GF-D8 (cell line): Measurements from ENCODE around the gene ERC2.
"Not testable (repeated sequence)": the region's sequence is repeated elsewhere in the genome, so short reads cannot be mapped to it uniquely, and the experiment has no call there.

Experiments
- DNase-seq: peaks from one replicate; lab custom pipeline; 2025; lab: John Stamatoyannopoulos, UW

ERC2 gene

DNA sequence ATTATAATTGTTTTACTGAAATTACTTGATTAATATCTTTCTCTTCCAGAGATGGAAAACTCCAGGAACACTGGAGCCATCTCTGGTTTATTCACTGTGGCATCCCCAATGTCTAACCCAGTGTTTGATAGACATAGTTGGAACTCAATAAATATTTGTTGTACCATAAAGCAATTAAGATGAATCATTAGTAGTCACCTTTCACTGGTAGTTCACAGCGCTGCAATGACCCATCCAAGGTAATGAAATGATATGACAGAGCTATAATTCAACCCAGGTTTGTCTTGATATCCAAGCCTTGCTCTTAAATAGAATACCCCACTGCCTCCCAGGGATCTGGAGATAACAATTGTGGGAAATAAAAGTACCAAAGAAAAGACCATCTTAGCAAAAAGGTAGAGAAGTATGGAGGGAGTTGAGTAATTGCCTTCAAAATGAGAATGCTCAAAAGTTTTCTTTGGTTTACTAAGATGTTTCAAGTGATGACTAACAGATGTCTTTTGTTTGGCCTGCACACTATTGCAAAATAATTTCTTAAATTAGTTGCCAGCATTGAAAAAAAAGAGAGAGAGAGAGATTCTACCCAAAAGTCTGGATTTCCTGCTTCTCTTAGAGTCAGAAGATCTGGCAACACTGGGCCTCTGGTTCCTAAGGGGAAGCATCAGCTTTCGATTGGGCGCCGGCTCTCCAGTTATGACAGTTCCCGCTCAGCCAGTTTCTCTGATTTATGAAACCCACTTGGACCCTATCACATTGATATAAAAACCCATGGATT is 348.5 kb downstream of the ERC2 start:
- no peak for DNase-seq

DNA sequence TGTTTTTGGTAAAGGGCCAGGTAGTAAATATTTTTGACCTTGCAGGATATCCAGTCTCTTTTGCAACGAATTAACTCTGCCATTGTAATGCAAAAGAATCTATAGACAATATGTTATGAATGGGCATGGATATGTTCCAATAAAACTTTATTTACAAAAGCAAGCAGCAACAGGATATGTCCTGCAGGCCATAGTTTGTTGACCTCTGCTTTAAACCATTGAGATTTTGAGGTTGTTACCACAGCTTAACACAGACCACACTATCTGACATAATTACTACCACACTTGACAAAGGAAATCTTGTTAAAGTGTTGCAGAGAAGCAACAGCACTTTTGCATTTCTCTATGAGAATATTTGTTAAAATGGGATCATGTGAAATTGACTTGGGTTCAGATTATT is 349.3 kb downstream of the ERC2 start:
- DNase-seq: no peak

DNA sequence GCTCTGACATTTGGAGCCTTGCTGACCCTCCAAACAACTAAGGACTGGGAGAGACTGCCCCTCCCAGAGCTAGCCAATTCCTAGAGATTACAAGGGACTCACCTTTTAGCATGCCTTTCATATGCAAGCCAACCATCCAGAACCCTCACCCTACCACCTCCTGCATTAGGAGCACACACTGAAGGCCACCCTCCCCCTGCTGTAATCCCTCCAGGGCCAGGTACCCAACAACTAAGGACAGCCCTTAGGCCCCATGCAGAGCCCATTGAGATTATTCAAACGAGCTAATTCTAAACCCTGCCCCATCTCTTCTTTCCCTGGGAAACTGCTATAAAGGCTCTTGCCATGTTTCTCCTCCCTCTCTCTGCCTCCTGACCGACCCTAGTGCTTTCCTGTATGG is 352.6 kb downstream of the ERC2 start:
- DNase-seq: no peak

GRCh38 chr3:56115199-56115598 is 353.1 kb downstream of the ERC2 start:
- DNase-seq: no peak

GRCh38 chr3:56113908-56114307 is 354.4 kb downstream of the ERC2 start:
- no peak for DNase-seq

- no peak for DNase-seq
These were observed 355.0 kb downstream of the ERC2 start for GRCh38 chr3:56113231-56113630.

- no peak for DNase-seq
These were observed 356.5 kb downstream of the ERC2 start for GRCh38 chr3:56111606-56112304.

GRCh38 chr3:56110886-56111285 is 357.4 kb downstream of the ERC2 start:
- no peak for DNase-seq

- DNase-seq: no peak
These were observed 361.1 kb downstream of the ERC2 start for GRCh38 chr3:56107157-56107556.

- no peak for DNase-seq
These were observed 366.2 kb downstream of the ERC2 start for GRCh38 chr3:56102032-56102431.

GRCh38 chr3:56101576-56101975 is 366.7 kb downstream of the ERC2 start:
- no peak for DNase-seq

DNA sequence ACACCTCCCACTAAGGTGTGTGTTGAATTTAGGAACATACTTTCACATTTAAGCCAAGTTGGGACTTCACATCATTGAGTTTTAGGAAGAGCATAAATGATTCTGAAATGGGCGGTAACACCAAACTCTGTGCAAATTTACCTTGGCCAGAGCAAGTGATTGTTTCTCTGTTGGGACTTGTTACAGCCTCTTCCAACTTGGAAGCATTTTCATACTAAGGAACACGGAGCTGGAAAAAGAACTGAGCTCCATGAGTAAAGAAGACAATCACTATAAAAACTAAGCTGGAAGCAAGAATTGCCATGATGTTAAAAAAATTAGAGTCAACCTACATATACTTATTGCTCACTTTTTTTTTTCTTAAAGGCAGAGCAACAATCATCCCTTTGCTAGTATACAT is 371.3 kb downstream of the ERC2 start:
- DNase-seq: no peak

- DNase-seq: no peak
These were observed 374.1 kb downstream of the ERC2 start for GRCh38 chr3:56094170-56094569.

DNA sequence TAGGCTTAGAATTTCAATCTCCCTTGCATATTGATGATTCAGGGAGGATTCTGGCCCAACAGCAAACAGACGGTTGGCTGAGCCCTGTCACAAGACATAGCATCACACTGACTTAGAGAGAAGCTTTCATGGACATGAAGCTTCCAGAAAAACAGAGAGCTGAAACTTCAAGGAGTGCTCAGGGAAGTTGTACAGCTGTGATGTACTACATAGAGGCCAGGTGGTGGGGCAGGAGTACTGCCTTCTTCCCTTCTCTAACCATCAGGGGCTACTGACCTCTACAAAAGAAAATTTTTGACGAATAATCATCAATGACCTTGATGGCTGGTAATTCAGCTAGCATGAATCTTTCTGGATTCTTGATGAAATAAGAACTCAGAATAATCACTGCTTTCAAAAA is 378.5 kb downstream of the ERC2 start:
- no peak for DNase-seq

DNA sequence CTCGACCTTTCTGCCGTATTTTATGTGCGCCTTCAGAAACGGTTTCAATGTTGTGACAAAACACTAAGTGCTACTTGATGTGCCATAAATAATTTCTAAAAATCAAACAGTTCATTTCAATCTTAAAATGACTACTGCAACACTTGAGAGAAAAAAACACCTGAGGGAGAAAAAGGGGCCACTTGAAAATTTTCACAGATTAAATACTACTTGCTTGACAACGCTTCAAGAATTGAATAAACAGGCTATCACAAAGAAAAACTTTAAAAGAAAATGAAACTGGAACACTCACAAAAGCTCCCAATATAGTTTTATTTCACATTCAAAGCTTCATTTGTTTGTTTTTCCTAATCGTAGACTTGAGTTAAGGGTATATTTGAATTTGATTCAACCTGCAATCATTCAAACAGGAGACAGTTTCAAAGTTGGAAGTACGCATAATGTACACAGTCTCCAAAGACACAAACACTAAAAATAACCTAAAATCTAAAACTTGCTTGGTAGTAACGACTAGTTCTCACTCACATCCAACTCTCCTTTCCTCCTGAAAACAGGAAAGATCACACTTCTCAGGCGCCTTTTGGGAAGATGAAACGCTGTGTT is 380.7 kb downstream of the ERC2 start:
- no peak for DNase-seq

- no peak for DNase-seq
These were observed 381.9 kb downstream of the ERC2 start for GRCh38 chr3:56086355-56086754.

- no peak for DNase-seq
These were observed 387.0 kb downstream of the ERC2 start for GRCh38 chr3:56081246-56081645.

DNA sequence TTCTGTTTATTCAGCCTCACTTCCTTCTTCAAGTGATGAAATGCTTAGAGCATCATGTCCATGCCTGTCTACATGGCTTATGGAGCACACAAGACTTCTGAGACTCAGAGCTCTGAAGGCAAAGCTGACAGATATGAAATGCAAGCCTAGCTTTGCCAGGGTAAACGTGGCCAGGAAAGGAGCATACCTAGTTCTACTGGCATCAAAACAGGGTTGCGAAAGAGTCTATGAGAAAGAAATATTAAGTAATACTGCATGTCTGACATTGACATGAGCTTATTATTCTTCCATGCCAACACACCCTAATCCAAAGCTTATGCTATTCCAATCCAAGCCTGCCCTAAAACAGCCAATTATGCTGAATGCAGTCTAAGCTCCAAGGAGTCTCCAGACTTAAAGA is 391.5 kb downstream of the ERC2 start:
- DNase-seq: no peak

GRCh38 chr3:56075089-56075488 is 393.2 kb downstream of the ERC2 start:
- DNase-seq: no peak

GRCh38 chr3:56069766-56070165 is 398.5 kb downstream of the ERC2 start:
- no peak for DNase-seq

DNA sequence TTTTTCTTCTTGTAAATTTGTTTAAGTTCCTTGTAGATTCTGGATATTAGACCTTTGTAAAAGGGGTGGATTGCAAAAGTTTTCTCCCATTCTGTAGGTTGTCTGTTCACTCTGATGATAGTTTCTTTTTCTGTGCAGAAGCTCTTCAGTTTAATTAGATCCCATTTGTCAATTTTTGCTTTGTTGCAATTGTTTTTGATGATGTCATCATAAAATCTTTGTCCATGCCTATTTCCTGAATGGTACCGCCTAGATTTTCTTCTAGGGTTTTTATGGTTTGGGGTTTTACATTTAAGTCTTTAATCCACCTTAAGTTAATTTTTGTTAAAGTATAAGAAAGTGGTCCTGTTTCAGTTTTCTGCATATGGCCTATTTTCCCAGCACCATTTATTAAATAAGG is 401.9 kb downstream of the ERC2 start:
- DNase-seq: not testable (repeated sequence)

DNA sequence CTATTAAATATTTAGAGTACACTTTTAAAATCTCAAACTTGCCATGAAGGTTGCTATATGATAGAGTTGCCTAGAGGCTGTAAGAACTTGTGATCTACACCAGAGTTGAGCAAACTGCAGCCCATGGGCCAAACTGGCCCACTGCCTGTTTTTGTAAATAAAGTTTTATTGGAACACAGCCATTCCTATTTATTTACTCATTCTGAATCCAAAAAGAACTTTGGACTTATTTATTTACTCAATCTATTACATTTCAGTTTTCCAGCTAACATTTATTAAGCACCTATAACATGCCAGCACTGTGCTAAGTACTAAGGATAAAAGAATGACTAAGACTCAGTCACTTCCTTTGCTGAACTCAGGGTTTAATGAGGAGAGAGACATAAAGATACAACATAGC is 403.6 kb downstream of the ERC2 start:
- no peak for DNase-seq

GRCh38 chr3:56061279-56061626 is 407.0 kb downstream of the ERC2 start:
- DNase-seq: no peak
